Sigmoid colon (tissue), 7 donors: Measurements from ENCODE around the gene SEMA6B. TPM values are rescaled to one million over a fixed set of nuclear protein-coding genes. Genes with fewer than 3 reads are reported as not detected.

Experiments
- DNase-seq: peaks from one replicate; pipeline ENCODE4 v3.0.0-alpha.2; 2019
- H3K27ac ChIP-seq, 4 donors: fragments of 200-600 bp; sonication (generic); one replicate each; pipeline ENCODE4 v1.5.1; 2016 to 2019; ENCODE audit warnings: mild to moderate bottlenecking in 1 of 4
- H3K27me3 ChIP-seq, 3 donors: fragments of 200-600 bp; sonication (generic); one replicate each; pipeline ENCODE4 v1.5.1; 2019; ENCODE audit warnings: mild to moderate bottlenecking in 1 of 3
- H3K36me3 ChIP-seq, 4 donors: fragments of 200-600 bp; sonication (generic); one replicate each; pipeline ENCODE4 v1.5.1; 2016 to 2019
- H3K4me1 ChIP-seq, 4 donors: fragments of 200-600 bp; sonication (generic); one replicate each; pipeline ENCODE4 v1.5.1; 2017 to 2019
- H3K4me3 ChIP-seq, 4 donors: fragments of 200-600 bp; sonication (generic); one replicate each; pipeline ENCODE4 v1.5.1; 2017 to 2019; ENCODE audit warnings: mild to moderate bottlenecking in 2 of 4, moderate library complexity in 1 of 4
- H3K9me3 ChIP-seq, 4 donors: fragments of 200-600 bp in 3 of 4; sonication (generic) in 3 of 4; one replicate each; pipeline versions ENCODE4 v1.5.1 to v1.6.1; 2013 to 2019
- EP300 ChIP-seq, 4 donors: sonication (generic); formaldehyde crosslinking; IDR thresholded peaks; one replicate each; pipeline ENCODE4 v1.6.1; 2017; ENCODE audit warnings: antibody characterized with exemption in 4 of 4
- POLR2A ChIP-seq, 2 donors: fragments of 450-650 bp; IDR thresholded peaks; one replicate each; pipeline ENCODE4 v1.6.1; 2016; ENCODE audit warnings: antibody characterized with exemption in 2 of 2, mild to moderate bottlenecking in 2 of 2, moderate library complexity in 2 of 2
- POLR2AphosphoS5 ChIP-seq, 4 donors: sonication (generic); formaldehyde crosslinking; IDR thresholded peaks; one replicate each; pipeline ENCODE4 v1.6.1; 2017; ENCODE audit warnings: antibody characterized with exemption in 4 of 4
- WGBS, 2 donors: extraction: QIAGEN DNeasy Blood & Tissue Kit; methylation state at CpG; one replicate each; pipeline ENCODE4 v1.1.7; 2013; 5-methylcytosine and 5-hydroxymethylcytosine counted together
- intact Hi-C: fragments of 100-400 bp; cut with DNase I; formaldehyde crosslinking; loops from one replicate; pipeline ENCODE4 v1.15.1; 2023
- polyA plus RNA-seq, 3 donors: library from polyadenylated mRNA; stranded (reverse); fragments of 200-250 nt; gene quantifications; one replicate each; pipeline ENCODE4 v1.2.3, GENCODE V29; 2013
- total RNA-seq, 4 donors: library from RNA; depleted of rRNA; stranded (reverse); fragments of >200 nt; gene quantifications; one replicate each; pipeline ENCODE4 v1.1.0, GENCODE V29; 2016
- TF ChIP-seq, protein P1 (sequence below), 4 experiments: fragments of 450-650 bp in 3 of 4; fragments of 200-600 bp in 1 of 4; IDR thresholded peaks; one replicate each; pipeline ENCODE4 v1.5.1; 2016 to 2019; ENCODE audit warnings: antibody characterized with exemption in 4 of 4, mild to moderate bottlenecking in 3 of 4, moderate library complexity in 2 of 4
- donor health status: healthy with polysubstance abuse.
- donor health status: Bipolar disorder and iron deficiency.
- donor health status: healthy.

SEMA6B gene
- total and polyA plus RNA-seq, 7 donors: 0.60 to 16.9 (median 1.8) TPM

DNA sequence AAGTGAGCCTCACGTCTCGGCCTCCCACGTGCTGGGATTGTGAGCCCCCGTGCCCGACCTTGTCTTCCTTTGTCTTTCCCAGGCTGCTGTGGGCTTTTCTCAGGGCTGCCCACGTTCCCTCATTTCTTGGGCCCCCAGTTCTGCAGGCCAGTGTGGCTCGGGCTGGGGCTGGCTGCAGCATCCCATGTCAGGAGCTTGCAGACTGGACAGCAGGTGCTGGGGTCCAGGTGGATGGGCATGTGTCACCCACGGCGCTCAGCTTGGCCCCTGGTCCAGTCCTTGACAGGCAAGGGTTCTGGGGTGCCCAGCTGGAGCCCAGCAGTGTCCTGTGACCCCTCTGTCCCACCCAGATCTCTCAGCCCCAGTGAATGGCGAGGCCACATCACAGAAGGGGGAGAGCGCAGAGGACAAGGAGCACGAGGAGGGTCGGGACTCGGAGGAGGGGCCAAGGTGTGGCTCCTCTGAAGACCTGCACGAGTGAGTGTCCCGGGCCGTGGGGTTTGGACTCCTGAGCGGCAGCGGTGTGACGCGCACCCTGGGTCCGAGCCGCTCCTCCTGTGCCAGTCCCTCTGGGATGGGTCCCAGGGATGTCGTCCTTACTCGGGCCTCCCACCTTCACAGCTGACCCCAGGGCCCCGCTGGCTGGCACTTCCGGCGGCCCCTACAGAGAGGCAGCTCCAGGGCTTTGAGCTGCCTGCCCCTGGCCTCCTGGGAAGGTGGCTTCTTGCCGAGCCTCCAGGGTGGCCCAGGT, 58.5 kb downstream of the SEMA6B start:
- WGBS, 2 donors: 94% methylated on average over 29 of the region's 29 CpGs
- DNase-seq: peak; percentile 65
- H3K27me3 ChIP-seq: no peaks in the 10 kb centered on the region
- TF ChIP-seq EP300 (IDR thresholded peaks at IDR 0.05): no peak
- no peak for TF ChIP-seq POLR2A (IDR thresholded peaks at IDR 0.05)
- no peak for TF ChIP-seq POLR2AphosphoS5 (IDR thresholded peaks at IDR 0.05)
- TF ChIP-seq, protein P1, sequence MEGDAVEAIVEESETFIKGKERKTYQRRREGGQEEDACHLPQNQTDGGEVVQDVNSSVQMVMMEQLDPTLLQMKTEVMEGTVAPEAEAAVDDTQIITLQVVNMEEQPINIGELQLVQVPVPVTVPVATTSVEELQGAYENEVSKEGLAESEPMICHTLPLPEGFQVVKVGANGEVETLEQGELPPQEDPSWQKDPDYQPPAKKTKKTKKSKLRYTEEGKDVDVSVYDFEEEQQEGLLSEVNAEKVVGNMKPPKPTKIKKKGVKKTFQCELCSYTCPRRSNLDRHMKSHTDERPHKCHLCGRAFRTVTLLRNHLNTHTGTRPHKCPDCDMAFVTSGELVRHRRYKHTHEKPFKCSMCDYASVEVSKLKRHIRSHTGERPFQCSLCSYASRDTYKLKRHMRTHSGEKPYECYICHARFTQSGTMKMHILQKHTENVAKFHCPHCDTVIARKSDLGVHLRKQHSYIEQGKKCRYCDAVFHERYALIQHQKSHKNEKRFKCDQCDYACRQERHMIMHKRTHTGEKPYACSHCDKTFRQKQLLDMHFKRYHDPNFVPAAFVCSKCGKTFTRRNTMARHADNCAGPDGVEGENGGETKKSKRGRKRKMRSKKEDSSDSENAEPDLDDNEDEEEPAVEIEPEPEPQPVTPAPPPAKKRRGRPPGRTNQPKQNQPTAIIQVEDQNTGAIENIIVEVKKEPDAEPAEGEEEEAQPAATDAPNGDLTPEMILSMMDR (IDR thresholded peaks at IDR 0.05): no peak
- intact Hi-C loops: no loop called here
- peak overlapping the region in 2 of 4 donors; percentile 52 to 66 for H3K27ac ChIP-seq
- H3K36me3 ChIP-seq: peaks cover 20 to 95% (median 61%) of the 10 kb centered on the region in 4 donors
- no peak overlapping the region for H3K4me3 ChIP-seq
- peaks cover 0 to 16% (median 9%) of the 10 kb centered on the region in 4 donors for H3K4me1 ChIP-seq
- H3K9me3 ChIP-seq: no peaks in the 10 kb centered on the region

DNA sequence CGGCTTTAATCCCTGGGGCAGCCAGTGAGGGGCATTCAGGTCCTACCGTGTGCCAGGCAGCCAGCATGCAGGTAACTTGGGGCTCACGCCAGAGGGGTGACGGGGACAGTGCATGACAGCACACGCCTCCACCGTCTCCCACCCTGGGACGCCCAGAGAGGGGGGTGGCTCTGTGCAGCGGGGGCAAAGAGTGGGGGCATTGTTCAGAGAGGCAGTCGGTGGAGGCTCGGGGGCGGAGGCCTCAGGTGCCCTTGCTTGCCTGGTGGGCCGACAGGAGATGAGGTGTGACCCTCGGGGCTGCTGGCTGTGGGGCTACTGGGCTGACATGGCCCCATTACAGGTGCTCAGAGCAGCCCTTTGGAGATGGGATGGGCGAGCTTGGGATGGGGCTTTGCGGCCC, 59.6 kb downstream of the SEMA6B start:
- 95 to 96% methylated on average over 15 of the region's 15 CpGs for WGBS, 2 donors
- Histone ChIP-seq H3K27ac (peak overlapping the region in 1 of 4 donors; percentile 10), H3K36me3 (peaks cover 20 to 92% (median 59%) of the 10 kb centered on the region in 4 donors), H3K9me3 (no peaks in the 10 kb centered on the region), H3K4me1 (peaks cover 0 to 8% (median 5%) of the 10 kb centered on the region in 4 donors), H3K4me3 (no peak overlapping the region), H3K27me3 (no peaks in the 10 kb centered on the region)
- intact Hi-C loops: no loop called here
- no peak for DNase-seq
- TF ChIP-seq POLR2AphosphoS5 (IDR thresholded peaks at IDR 0.05): no peak
- no peak for TF ChIP-seq POLR2A (IDR thresholded peaks at IDR 0.05)

DNA sequence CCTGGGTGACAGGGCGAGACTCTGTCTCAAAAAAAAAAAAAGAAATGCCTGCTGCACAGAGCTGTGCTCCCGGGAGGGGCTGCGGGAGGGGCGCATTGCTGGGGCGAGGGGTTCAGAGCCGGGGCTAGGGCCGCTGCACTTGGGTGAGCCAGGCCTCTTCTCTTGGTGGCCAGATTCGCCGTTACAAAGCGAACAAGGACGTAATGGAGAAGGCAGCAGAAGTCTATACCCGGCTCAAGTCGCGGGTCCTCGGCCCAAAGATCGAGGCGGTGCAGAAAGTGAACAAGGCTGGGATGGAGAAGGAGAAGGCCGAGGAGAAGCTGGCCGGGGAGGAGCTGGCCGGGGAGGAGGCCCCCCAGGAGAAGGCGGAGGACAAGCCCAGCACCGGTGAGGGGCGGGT, 60.2 kb downstream of the SEMA6B start:
- intact Hi-C loops: no loop called here
- TF ChIP-seq POLR2A (IDR thresholded peaks at IDR 0.05) (no peak), POLR2AphosphoS5 (IDR thresholded peaks at IDR 0.05) (no peak), EP300 (IDR thresholded peaks at IDR 0.05) (no peak)
- TF ChIP-seq, protein P1 (IDR thresholded peaks at IDR 0.05): no peak
- Histone ChIP-seq H3K27me3 (no peaks in the 10 kb centered on the region), H3K27ac (no peak overlapping the region), H3K4me3 (no peak overlapping the region), H3K36me3 (peaks cover 21 to 92% (median 59%) of the 10 kb centered on the region in 4 donors), H3K9me3 (no peaks in the 10 kb centered on the region), H3K4me1 (peaks cover 0 to 4% (median 2%) of the 10 kb centered on the region in 4 donors)
- no peak for DNase-seq
- WGBS, 2 donors: 96 to 97% methylated on average over 23 of the region's 23 CpGs

DNA sequence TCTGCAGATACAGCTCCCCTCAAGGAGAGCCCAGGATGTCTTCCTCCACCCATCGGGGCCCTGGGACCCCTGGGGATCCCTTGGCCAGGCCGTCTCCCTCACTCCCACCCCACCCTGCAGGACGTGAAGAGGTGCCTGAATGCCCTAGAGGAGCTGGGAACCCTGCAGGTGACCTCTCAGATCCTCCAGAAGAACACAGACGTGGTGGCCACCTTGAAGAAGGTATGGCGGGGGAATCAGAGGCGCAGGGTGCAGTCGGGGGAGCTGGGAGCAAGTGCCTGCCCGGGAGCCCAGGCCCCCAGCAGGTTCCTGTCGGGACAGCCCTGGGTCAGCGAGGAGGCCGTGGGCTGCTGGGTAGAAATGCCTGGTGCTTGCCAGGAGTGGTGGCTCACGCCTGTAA, 60.8 kb downstream of the SEMA6B start:
- Histone ChIP-seq H3K4me3 (no peak overlapping the region), H3K27me3 (no peaks in the 10 kb centered on the region), H3K36me3 (peaks cover 25 to 92% (median 59%) of the 10 kb centered on the region in 4 donors), H3K4me1 (peaks cover 0 to 4% (median 0%) of the 10 kb centered on the region in 4 donors), H3K27ac (no peak overlapping the region), H3K9me3 (no peaks in the 10 kb centered on the region)
- TF ChIP-seq POLR2A (IDR thresholded peaks at IDR 0.05) (no peak), POLR2AphosphoS5 (IDR thresholded peaks at IDR 0.05) (no peak), EP300 (IDR thresholded peaks at IDR 0.05) (no peak)
- TF ChIP-seq, protein P1 (IDR thresholded peaks at IDR 0.05): no peak
- 96 to 98% methylated on average over 12 of the region's 12 CpGs for WGBS, 2 donors
- intact Hi-C loops: no loop called here
- no peak for DNase-seq

DNA sequence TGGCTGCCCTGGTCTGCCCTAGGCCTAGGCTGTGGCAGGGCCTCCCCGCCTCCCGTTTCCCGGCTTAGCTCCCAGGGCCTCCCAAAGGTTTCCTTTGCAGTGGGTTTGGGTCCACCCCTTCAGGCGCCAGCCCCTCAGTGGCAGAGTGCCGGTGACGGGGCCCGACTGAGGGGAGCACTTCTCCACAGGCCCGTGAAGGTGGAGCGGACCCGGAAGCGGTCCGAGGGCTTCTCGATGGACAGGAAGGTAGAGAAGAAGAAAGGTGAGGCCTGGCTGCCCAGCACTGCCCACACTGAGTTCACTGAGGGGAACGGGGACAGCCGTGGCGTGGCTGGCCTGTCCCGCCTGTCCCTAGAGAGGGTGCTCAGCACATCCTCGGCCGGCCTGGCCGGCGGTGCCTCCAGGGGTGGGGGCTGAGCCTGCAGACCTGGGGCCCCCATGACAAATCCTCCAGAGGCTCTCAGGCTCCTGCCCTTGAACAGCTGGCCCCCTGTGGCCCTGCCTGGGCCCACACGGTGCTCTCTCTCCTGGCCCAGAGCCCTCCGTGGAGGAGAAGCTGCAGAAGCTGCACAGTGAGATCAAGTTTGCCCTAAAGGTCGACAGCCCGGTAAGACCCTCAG, 61.6 kb downstream of the SEMA6B start:
- Histone ChIP-seq H3K27ac (no peak overlapping the region), H3K4me3 (no peak overlapping the region), H3K9me3 (no peaks in the 10 kb centered on the region), H3K36me3 (peaks cover 32 to 92% (median 55%) of the 10 kb centered on the region in 4 donors), H3K4me1 (peaks cover 0 to 4% (median 0%) of the 10 kb centered on the region in 4 donors), H3K27me3 (no peaks in the 10 kb centered on the region)
- intact Hi-C loops: no loop called here
- TF ChIP-seq, protein P1 (IDR thresholded peaks at IDR 0.05): no peak
- TF ChIP-seq POLR2A (IDR thresholded peaks at IDR 0.05) (no peak), EP300 (IDR thresholded peaks at IDR 0.05) (no peak), POLR2AphosphoS5 (IDR thresholded peaks at IDR 0.05) (no peak)
- WGBS, 2 donors: 93 to 95% methylated on average over 25 of the region's 25 CpGs
- DNase-seq: no peak
